ENCODE results near the gene RBFOX1. TPM values are rescaled to one million over a fixed set of nuclear protein-coding genes. Genes with fewer than 3 reads are reported as not detected.

Gene RBFOX1
- total and polyA plus RNA-seq, 10 of the 15 experiments (the other 5 are each of a cell fraction or from before 2014, with no cell fraction given) = 0.87 TPM; not detected in 9

- BruUV-seq (replicated peaks) = no TSS peak
- ChIA-PET SMC1A (ENCODE audit: uncharacterized antibody, unreplicated experiment) (no interaction called here), RAD21 (ENCODE audit: unreplicated experiment) (no interaction called here), POLR2A (interaction anchor here (0.6 kb wide), 1 partner anchor 1166 kb away, joined by 3 read pairs; no protein-coding TSS in a partner anchor), CTCF (no interaction called here)
- no peak overlapping the region for H3K4me3 ChIP-seq
- intact Hi-C loops (cut with micrococcal nuclease; ENCODE audit: unreplicated experiment) = no loop called here
- no peak for ATAC-seq
- no peaks in the 10 kb centered on the region for H3K27me3 ChIP-seq (replicated peaks in 1 of 2; ENCODE audit: control insufficient read depth in 2 of 2, insufficient read depth in 2 of 2, low read length in 1 of 2)
- no peak overlapping the region for H3K4me2 ChIP-seq (ENCODE audit: control insufficient read depth, insufficient read depth)
- no peak overlapping the region for H3K9ac ChIP-seq (ENCODE audit: control insufficient read depth, insufficient read depth, low read length)
- H3K79me2 ChIP-seq (ENCODE audit: control insufficient read depth, insufficient read depth, low read length) = no peaks in the 10 kb centered on the region
- in situ Hi-C loops (cut with MboI) = no loop called here
- no peak overlapping the region for H3K27ac ChIP-seq (ENCODE audit: control insufficient read depth, insufficient read depth)
- H2AFZ ChIP-seq (ENCODE audit: control insufficient read depth, low read depth, low read length) = no peak overlapping the region
- no peaks in the 10 kb centered on the region for H3K36me3 ChIP-seq (ENCODE audit: control insufficient read depth in 2 of 2, insufficient read depth in 2 of 2, low read length in 1 of 2)
- no peak for DNase-seq (ENCODE audit: low read depth, low spot score)
- no peaks in the 10 kb centered on the region for H4K20me1 ChIP-seq (ENCODE audit: control insufficient read depth, insufficient read depth)
- FAIRE-seq = no peak
- H3K4me1 ChIP-seq (ENCODE audit: control insufficient read depth, insufficient read depth, low read length) = no peaks in the 10 kb centered on the region
- 32% methylated on average over 17 of the region's 18 CpGs for WGBS (ENCODE audit: insufficient coverage, insufficient replicate concordance, low lambda C conversion rate, missing lambda C conversion rate)
- TF ChIP-seq NFXL1 (IDR thresholded peaks at IDR 0.05; ENCODE audit: borderline replicate concordance) = no peak
- no peak for TF ChIP-seq FOXK2 (IDR thresholded peaks at IDR 0.05)
- no peak for TF ChIP-seq PAX8 (IDR thresholded peaks at IDR 0.05)
- TF ChIP-seq NR2F1 (conservative IDR thresholded peaks at IDR 0.05) = no peak
- no peak for TF ChIP-seq BRCA1 (IDR thresholded peaks at IDR 0.05; ENCODE audit: low read depth, low read length)
- no peak for TF ChIP-seq EZH2 (IDR thresholded peaks at IDR 0.05; ENCODE audit: borderline replicate concordance, control insufficient read depth, low read depth, low read length)
- no peaks in the 10 kb centered on the region; the same call in 2 of the 3 replicates for H3K9me3 ChIP-seq (replicated peaks; ENCODE audit: control insufficient read depth, insufficient read depth, low read length)
Measured at GRCh38 chr16:7363422-7364417, 31.1 kb downstream of the RBFOX1 start.

GRCh38 chr16:7366041-7366440 lies 33.4 kb downstream of the RBFOX1 start:
- Histone ChIP-seq H3K27ac (ENCODE audit: control insufficient read depth, insufficient read depth) (no peak overlapping the region), H2AFZ (ENCODE audit: control insufficient read depth, low read depth, low read length) (no peak overlapping the region), H3K9ac (ENCODE audit: control insufficient read depth, insufficient read depth, low read length) (no peak overlapping the region), H3K36me3 (ENCODE audit: control insufficient read depth in 2 of 2, insufficient read depth in 2 of 2, low read length in 1 of 2) (no peaks in the 10 kb centered on the region), H4K20me1 (ENCODE audit: control insufficient read depth, insufficient read depth) (no peaks in the 10 kb centered on the region), H3K4me3 (no peak overlapping the region), H3K4me1 (ENCODE audit: control insufficient read depth, insufficient read depth, low read length) (no peaks in the 10 kb centered on the region), H3K27me3 (replicated peaks in 1 of 2; ENCODE audit: control insufficient read depth in 2 of 2, insufficient read depth in 2 of 2, low read length in 1 of 2) (no peaks in the 10 kb centered on the region), H3K79me2 (ENCODE audit: control insufficient read depth, insufficient read depth, low read length) (no peaks in the 10 kb centered on the region), H3K9me3 (replicated peaks; ENCODE audit: control insufficient read depth, insufficient read depth, low read length) (no peaks in the 10 kb centered on the region; the same call in 2 of the 3 replicates), H3K4me2 (ENCODE audit: control insufficient read depth, insufficient read depth) (no peak overlapping the region)
- no peak for FAIRE-seq
- ChIA-PET CTCF (no interaction called here), RAD21 (ENCODE audit: unreplicated experiment) (no interaction called here), POLR2A (no interaction called here), SMC1A (ENCODE audit: uncharacterized antibody, unreplicated experiment) (no interaction called here)
- ATAC-seq = no peak
- 17% methylated on average over 7 of the region's 7 CpGs for WGBS (ENCODE audit: insufficient coverage, insufficient replicate concordance, low lambda C conversion rate, missing lambda C conversion rate)
- no TSS peak for BruUV-seq (replicated peaks)
- in situ Hi-C loops (cut with MboI) = no loop called here
- no peak for DNase-seq (ENCODE audit: low read depth, low spot score)
- intact Hi-C loops (cut with micrococcal nuclease; ENCODE audit: unreplicated experiment) = no loop called here
- no peak for TF ChIP-seq RBBP5 (conservative IDR thresholded peaks at IDR 0.05)
- TF ChIP-seq CEBPB (IDR thresholded peaks at IDR 0.05; ENCODE audit: borderline replicate concordance in 1 of 2, low read depth in 2 of 2, low read length in 2 of 2) = no peak
- no peak for TF ChIP-seq HDAC2 (IDR thresholded peaks at IDR 0.05)
- no peak for TF ChIP-seq ZNF622 (IDR thresholded peaks at IDR 0.05)
- TF ChIP-seq CUX1 (IDR thresholded peaks at IDR 0.05; ENCODE audit: insufficient replicate concordance, low read depth, low read length) = no peak

All from GM12878 (cell line).